ENCODE data around the gene CACNA2D1.

The CACNA2D1 gene

DNA sequence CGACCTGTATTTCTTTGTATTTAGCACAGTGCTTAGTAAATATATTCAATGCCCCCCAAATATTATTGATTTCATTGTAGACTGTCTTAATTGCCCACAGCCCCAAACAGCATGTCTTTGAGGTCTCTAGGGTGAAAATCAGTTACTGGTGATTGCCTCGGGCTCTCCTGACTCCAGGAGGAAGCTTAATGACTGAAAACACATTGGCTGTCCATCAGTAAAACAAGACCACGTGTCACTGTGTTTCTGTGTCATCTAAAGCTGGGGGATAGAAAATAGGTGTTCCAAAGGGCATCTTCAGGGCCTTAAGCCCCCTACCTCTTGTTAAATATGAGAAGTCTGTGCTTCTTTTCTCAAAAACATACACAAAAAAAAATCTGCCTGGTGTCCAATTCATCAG, 67.9 kb downstream of the CACNA2D1 start:
- Histone ChIP-seq H3K27me3 (replicated peaks) (no peaks in the 10 kb centered on the region), H3K27ac (no peak overlapping the region), H3K4me3 (ENCODE audit: low read depth, low read length) (no peak overlapping the region), H3K36me3 (replicated peaks) (no peaks in the 10 kb centered on the region)
- DNase-seq, result no peak
- TF ChIP-seq, protein P1, sequence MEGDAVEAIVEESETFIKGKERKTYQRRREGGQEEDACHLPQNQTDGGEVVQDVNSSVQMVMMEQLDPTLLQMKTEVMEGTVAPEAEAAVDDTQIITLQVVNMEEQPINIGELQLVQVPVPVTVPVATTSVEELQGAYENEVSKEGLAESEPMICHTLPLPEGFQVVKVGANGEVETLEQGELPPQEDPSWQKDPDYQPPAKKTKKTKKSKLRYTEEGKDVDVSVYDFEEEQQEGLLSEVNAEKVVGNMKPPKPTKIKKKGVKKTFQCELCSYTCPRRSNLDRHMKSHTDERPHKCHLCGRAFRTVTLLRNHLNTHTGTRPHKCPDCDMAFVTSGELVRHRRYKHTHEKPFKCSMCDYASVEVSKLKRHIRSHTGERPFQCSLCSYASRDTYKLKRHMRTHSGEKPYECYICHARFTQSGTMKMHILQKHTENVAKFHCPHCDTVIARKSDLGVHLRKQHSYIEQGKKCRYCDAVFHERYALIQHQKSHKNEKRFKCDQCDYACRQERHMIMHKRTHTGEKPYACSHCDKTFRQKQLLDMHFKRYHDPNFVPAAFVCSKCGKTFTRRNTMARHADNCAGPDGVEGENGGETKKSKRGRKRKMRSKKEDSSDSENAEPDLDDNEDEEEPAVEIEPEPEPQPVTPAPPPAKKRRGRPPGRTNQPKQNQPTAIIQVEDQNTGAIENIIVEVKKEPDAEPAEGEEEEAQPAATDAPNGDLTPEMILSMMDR (IDR thresholded peaks at IDR 0.05; ENCODE audit: low read depth, low read length, missing control alignments), result no peak
- in situ Hi-C loops (cut with HindIII; ENCODE audit: low pct_ligation_motif_present, low sequenced_read_pairs), result no loop called here

DNA sequence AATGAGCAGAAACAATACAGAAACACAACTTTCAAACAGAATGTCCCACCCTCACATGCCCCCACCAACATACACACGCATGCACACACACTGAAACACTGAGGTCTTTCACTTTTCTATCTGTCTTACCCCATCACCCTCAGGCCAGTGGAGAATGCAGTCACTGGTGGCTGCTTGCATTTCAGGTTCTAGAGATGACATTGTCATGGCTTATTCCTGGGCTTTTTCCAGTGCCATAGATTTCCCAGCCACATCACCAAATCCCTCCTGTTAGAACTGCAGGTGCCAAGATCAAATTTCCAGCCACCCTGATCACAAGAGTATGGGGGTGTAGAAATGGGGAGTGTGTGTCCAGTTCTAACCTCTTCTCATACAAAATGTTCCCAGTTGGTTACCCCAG, 68.4 kb downstream of the CACNA2D1 start:
- TF ChIP-seq, protein P1 (IDR thresholded peaks at IDR 0.05; ENCODE audit: low read depth, low read length, missing control alignments), result no peak
- no peak overlapping the region for H3K27ac ChIP-seq
- no peak overlapping the region for H3K4me3 ChIP-seq (ENCODE audit: low read depth, low read length)
- in situ Hi-C loops (cut with HindIII; ENCODE audit: low pct_ligation_motif_present, low sequenced_read_pairs), result no loop called here
- H3K36me3 ChIP-seq (replicated peaks), result no peaks in the 10 kb centered on the region
- no peaks in the 10 kb centered on the region for H3K27me3 ChIP-seq (replicated peaks)
- DNase-seq, result no peak

GRCh38 chr7:82373926-82374635, 69.5 kb downstream of the CACNA2D1 start:
- no peak overlapping the region for H3K4me3 ChIP-seq (ENCODE audit: low read depth, low read length)
- H3K27me3 ChIP-seq (replicated peaks), result no peaks in the 10 kb centered on the region
- no peak overlapping the region for H3K27ac ChIP-seq
- TF ChIP-seq, protein P1 (IDR thresholded peaks at IDR 0.05; ENCODE audit: low read depth, low read length, missing control alignments), result no peak
- no peak for DNase-seq
- in situ Hi-C loops (cut with HindIII; ENCODE audit: low pct_ligation_motif_present, low sequenced_read_pairs), result no loop called here
- H3K36me3 ChIP-seq (replicated peaks), result no peaks in the 10 kb centered on the region

GRCh38 chr7:82364671-82365070, 78.9 kb downstream of the CACNA2D1 start:
- Histone ChIP-seq H3K27ac (no peak overlapping the region), H3K36me3 (replicated peaks) (no peaks in the 10 kb centered on the region), H3K4me3 (ENCODE audit: low read depth, low read length) (no peak overlapping the region), H3K27me3 (replicated peaks) (no peaks in the 10 kb centered on the region)
- in situ Hi-C loops (cut with HindIII; ENCODE audit: low pct_ligation_motif_present, low sequenced_read_pairs), result no loop called here
- DNase-seq, result no peak
- TF ChIP-seq, protein P1 (IDR thresholded peaks at IDR 0.05; ENCODE audit: low read depth, low read length, missing control alignments), result no peak

DNA sequence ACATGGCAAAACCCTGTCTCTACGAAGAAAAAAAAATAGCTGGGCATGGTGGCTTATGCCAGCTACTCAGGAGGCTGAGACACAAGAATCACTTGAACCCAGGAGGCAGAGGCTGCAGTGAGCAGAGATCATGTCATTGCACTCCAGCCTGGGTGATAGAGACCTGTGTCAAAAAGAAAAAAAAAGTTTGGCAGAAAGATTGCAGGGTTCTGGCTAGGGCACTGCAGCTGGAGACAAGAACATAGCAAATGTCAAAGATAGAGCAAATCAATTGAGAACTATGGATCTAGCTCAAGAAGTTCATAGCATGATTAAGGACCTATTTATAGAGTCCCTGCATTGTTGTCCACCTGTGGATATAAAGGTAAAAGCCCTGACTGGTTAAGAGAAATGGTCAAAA, 79.5 kb downstream of the CACNA2D1 start:
- TF ChIP-seq, protein P1 (IDR thresholded peaks at IDR 0.05; ENCODE audit: low read depth, low read length, missing control alignments), result no peak
- in situ Hi-C loops (cut with HindIII; ENCODE audit: low pct_ligation_motif_present, low sequenced_read_pairs), result no loop called here
- no peak for DNase-seq
- H3K27ac ChIP-seq, result no peak overlapping the region
- H3K36me3 ChIP-seq (replicated peaks), result no peaks in the 10 kb centered on the region
- H3K27me3 ChIP-seq (replicated peaks), result no peaks in the 10 kb centered on the region
- H3K4me3 ChIP-seq (ENCODE audit: low read depth, low read length), result no peak overlapping the region
